GM21717 (cell line): Measurements from ENCODE around the gene RBBP8.
A peak's percentile ranks its signal among the peaks of the same experiment; 100 is the strongest.

Experiments
- ATAC-seq: cut with Tn5 transposase; IDR thresholded peaks from one replicate; pipeline ENCODE4 v1.9.1; 2021; ENCODE audit warnings: mild to moderate bottlenecking, moderate library complexity; ENCODE audit not compliant: unreplicated experiment

RBBP8 gene

DNA sequence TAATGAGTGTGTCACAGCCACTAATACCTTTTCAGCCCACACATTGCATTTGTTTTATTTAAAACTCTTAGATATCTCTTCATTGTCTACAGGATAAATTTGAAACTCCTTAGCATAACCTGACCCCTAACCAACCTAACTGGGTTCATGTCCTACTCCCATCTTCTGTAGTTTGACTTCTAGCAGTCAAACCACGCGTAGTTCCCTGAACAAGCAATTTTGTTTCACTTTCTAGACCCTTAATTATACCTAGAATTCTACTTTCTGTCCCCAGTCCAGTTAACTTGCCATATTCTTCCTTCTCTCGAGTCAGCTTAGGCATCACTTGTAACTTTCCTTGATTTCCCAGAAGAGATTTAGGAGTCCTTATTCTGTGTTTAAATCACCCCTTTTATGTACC, 55.1 kb downstream of the RBBP8 start:
- ATAC-seq: peak; percentile 72

- ATAC-seq: no peak
These were observed 65.2 kb downstream of the RBBP8 start for GRCh38 chr18:22998344-22998743.

GRCh38 chr18:22999212-22999611, 66.1 kb downstream of the RBBP8 start:
- no peak for ATAC-seq

DNA sequence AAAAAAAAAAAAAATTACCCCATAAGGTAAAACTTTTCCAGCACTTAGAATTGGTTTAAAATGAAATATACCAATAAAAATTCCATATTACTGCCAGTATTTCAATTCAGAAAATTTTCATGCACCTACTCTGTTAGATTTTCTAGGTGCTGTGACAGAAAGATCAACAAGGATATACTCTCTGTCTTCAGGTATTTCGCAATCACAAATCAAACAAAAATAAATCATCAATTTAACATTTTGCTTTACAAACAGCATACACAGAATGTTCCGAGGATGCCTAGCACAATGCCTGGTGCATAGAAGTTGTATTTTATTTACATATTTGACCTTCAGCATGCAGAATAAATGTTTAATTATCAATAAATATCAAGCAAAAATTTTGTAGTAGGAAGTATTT, 66.5 kb downstream of the RBBP8 start:
- ATAC-seq: no peak

DNA sequence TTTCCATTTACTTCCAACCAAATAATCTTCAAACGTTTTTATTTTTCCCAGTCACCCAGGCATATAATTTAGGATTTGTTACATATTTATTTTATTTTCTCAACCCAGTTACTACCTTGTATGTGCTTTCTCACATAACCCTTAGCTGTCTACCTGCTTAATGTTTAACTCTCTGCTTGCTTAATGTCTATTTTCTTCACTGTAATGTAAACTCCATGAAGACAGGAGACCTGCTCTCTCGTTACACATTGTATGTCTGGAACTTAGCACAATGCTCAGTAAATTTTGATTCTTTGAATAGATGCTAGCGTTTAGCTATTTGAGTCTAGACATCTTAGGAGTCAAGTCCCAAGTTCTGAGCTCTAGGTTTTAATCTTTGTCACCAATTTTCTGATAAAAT, 70.2 kb downstream of the RBBP8 start:
- no peak for ATAC-seq

GRCh38 chr18:23012249-23012648, 79.1 kb downstream of the RBBP8 start:
- ATAC-seq: no peak

DNA sequence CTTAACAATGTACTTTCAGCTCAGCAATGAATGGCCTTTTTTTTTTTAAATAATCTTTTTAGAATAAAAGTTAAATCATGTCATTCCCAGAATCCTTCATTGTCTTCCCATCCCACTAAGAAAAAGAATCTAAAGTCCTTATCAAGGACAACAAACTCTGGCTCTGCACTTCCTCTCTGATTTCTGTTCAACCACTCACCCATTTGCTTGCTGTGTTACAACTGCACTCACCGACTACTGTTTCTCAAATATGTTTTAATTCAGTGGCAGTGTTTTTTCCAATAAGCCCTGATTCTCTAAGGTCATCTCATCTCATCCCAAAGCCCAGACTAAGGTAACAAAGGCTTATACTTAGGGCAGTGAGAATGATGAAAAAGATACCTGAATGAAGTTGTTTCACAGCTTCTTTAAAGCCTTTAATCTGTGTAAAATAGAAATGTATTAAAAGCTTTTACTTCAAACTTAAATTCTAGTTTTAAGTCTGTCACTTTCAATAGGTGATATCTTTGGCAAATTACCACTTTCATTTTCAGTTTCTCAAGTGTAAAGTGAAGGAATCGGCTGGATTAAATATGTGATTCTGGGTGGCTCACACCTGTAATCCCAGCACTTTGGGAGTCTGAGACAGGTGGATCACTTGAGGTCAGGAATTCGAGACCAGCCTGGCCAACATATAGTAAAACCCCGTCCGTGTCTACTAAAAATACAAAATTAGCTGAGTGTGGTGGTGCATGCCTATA, 87.6 kb downstream of the RBBP8 start:
- ATAC-seq: no peak

DNA sequence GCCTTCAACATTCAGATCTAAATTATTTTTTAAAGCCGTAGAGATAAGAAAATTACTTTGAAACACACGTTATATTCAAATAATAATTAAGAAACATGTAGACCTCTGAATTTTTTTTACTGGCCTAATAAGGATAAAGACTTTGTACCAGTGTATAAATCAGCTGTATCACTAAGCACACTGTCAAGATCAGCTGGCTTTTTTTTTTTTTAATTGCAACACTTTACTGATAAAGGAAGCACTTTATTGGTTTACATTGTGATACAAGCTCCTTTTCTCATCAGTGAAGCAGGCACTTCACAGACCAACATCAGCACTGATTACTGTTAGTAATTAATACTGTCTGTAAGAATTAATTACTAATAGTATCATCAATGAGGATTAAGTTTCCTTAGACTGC, 88.5 kb downstream of the RBBP8 start:
- ATAC-seq: no peak

GRCh38 chr18:23032030-23032582, 99.0 kb downstream of the RBBP8 start:
- no peak for ATAC-seq

DNA sequence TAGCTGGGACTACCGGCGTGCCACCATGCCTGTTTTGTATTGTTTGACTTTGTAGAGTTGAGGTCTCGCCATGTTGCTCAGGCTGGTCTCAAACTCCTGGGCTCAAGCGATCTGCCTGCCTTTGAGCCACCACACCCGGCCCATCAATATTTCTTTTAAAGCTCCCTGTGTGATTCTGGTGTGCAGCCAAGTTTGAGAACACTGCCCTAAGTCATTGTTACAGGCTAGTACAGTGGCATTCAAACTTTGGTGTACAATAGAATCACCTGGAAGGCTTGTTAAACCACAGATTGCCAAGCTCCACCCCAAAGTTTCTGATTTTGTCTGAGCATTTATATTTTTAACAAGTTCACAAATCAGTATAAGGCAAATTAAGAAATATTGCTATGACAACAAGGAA, 99.9 kb downstream of the RBBP8 start:
- no peak for ATAC-seq

- no peak for ATAC-seq
These were observed 103.6 kb downstream of the RBBP8 start for GRCh38 chr18:23036660-23037201.

DNA sequence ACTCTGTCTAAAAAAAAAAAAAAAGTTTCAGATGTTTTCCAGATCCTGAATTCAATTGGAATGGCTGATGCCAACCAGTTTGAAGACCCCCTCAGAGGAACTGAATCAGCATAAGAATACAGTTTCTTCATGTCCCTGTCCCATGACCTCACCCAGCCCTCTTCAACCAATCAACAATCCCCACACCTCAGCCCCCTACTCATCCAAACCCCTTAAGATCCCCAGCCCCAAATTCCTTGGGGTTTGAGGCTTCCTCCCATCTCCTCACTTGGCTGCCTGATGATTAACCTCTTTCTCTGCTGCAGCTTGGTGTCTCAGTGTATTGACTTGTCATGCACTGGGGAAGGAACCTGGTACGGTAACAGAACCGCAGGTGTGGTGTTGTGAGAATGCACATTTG, 104.5 kb downstream of the RBBP8 start:
- no peak for ATAC-seq

DNA sequence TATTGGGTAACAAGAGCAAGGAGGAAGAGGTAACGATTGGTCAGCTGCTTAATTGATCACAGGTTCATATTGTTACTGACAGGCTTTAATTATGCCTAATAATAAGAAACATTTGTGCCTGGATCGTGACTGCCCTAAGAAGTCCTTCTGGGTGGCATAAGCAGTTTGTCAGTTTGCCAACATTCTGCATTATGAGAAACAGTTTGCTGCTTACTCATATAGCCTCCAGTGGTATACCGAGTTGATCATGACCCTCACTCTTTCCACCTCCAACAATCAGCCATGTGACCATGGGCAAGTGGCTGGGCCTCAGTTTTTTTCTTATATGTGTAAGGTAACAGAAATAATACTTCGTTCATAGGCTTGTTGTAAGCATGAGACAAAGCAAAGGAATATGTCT, 105.6 kb downstream of the RBBP8 start:
- ATAC-seq: no peak

- no peak for ATAC-seq
These were observed 109.0 kb downstream of the RBBP8 start for GRCh38 chr18:23042133-23042532.

DNA sequence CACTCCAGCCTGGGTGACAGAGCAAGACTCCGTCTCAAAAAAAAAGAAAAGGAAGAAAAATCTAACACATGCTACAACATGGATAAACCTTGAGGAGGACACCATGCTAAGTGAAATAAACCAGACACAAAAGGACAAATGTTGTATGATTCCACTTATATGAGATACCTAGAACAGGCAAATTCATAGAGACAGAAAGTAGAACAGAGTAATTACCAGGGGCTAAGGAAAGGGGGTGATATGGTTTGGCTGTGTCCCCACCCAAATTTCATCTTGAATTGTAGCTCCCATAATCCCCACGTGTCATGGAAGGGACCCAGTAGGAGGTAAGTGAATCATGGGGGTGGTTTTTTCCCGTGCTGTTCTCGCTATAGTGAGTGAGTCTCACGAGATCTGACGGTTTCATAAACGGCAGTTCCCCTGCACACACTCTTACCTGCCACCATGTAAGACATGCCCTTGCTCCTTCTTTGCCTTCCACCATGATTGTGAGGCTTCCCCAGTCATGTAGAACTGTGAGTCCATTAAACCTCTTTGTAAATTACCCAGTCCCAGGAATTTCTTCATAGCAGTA, 110.8 kb downstream of the RBBP8 start:
- no peak for ATAC-seq

DNA sequence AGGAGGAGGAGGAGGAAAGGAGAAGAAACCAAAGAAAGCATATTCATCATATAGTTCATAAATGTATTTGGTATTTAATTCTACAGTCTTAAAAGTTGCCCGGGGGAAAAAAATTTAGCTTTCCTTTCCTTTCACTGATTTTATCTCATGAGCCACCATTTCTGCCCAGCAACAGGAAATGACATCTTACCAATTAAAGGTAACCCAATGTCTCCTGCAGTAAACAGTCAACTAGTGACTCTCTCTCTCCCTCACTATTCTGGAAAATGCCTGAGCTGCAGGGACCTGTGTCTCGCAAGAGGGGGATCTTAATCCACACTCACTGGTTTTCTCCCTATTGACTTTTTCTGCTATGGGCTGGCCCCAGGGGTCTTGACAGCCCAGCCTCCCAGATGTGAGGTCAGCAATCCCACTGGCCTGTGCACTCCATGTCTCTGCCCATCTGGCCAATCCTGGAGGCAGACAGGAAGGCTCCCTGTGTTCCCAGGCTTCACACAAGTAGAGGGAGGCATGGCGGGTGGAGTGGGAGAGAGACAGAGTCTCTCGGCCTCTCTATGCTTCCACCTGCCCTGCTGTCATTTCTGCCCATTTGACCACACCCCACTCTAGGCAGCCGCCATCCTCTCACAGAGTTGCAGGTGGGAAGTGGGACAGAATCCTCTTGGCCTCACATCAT, 116.7 kb downstream of the RBBP8 start:
- ATAC-seq: no peak

GRCh38 chr18:23053776-23054457, 120.8 kb downstream of the RBBP8 start:
- ATAC-seq: no peak

- no peak for ATAC-seq
These were observed 121.4 kb downstream of the RBBP8 start for GRCh38 chr18:23054553-23054952.

GRCh38 chr18:23056315-23056714, 123.2 kb downstream of the RBBP8 start:
- no peak for ATAC-seq

- no peak for ATAC-seq
These were observed 124.0 kb downstream of the RBBP8 start for GRCh38 chr18:23057096-23057495.

- no peak for ATAC-seq
These were observed 125.8 kb downstream of the RBBP8 start for GRCh38 chr18:23058746-23059415.
